Large intestine (tissue), 12 donors: ENCODE measurements around the gene VEPH1. TPM values are rescaled to one million over a fixed set of nuclear protein-coding genes. Genes with fewer than 3 reads are reported as not detected.
A peak's percentile ranks its signal among the peaks of the same experiment; 100 is the strongest.

Experiments used
- DNase-seq, 2 donors: peaks; one replicate each; pipeline versions ENCODE4 v3.0.0 to v3.0.0-alpha.2; 2013
- H3K27ac ChIP-seq: one replicate; pipeline ENCODE4 v1.5.1; 2013; ENCODE audit warnings: low read length
- H3K27me3 ChIP-seq: 2 replicates; pipeline ENCODE4 v1.6.1; 2013; ENCODE audit warnings: low read length; ENCODE audit not compliant: control insufficient read depth, insufficient read depth
- H3K36me3 ChIP-seq: 2 replicates; pipeline ENCODE4 v1.6.1; 2013; ENCODE audit warnings: low read length; ENCODE audit not compliant: control insufficient read depth, insufficient read depth
- H3K4me1 ChIP-seq: one replicate; pipeline ENCODE4 v1.6.1; 2013; ENCODE audit warnings: low read length; ENCODE audit not compliant: control insufficient read depth, insufficient read depth
- H3K4me3 ChIP-seq: one replicate; pipeline ENCODE4 v1.5.1; 2013; ENCODE audit warnings: low read length
- H3K9me3 ChIP-seq: one replicate; pipeline ENCODE4 v1.6.1; 2013; ENCODE audit warnings: mild to moderate bottlenecking, low read depth, low read length, moderate library complexity; ENCODE audit not compliant: control insufficient read depth
- WGBS: methylation state at CpG from one replicate; pipeline ENCODE4 v1.1.5; 2013; ENCODE audit warnings: low lambda C conversion rate; ENCODE audit not compliant: insufficient coverage; 5-methylcytosine and 5-hydroxymethylcytosine counted together
- long read RNA-seq, 11 donors: transcript quantifications; one replicate each; lab custom pipeline, GENCODE V29; 2026
- polyA plus RNA-seq: library from polyadenylated mRNA; unstranded; fragments of 120-200 nt; gene quantifications from one replicate; pipeline ENCODE4 v1.2.1, GENCODE V29; 2013

Gene VEPH1
- 0.63 TPM for polyA plus RNA-seq
- long read RNA-seq, donor 1: 0 reads
- long read RNA-seq, donor 2: 0 reads
- long read RNA-seq, donor 3: 0 reads
- long read RNA-seq, donor 4: 0 reads
- long read RNA-seq, donor 5: 0 reads
- long read RNA-seq, donor 6: 0 reads
- long read RNA-seq, donor 7: 0 reads
- long read RNA-seq, donor 8: 0 reads
- long read RNA-seq, donor 9: 0 reads
- long read RNA-seq, donor 10, partial matches to known transcripts: 21 of 21 reads
- long read RNA-seq, donor 10, other reads (novel, unspliced or antisense): 0 of 21 reads
- long read RNA-seq, donor 11: 0 reads

DNA sequence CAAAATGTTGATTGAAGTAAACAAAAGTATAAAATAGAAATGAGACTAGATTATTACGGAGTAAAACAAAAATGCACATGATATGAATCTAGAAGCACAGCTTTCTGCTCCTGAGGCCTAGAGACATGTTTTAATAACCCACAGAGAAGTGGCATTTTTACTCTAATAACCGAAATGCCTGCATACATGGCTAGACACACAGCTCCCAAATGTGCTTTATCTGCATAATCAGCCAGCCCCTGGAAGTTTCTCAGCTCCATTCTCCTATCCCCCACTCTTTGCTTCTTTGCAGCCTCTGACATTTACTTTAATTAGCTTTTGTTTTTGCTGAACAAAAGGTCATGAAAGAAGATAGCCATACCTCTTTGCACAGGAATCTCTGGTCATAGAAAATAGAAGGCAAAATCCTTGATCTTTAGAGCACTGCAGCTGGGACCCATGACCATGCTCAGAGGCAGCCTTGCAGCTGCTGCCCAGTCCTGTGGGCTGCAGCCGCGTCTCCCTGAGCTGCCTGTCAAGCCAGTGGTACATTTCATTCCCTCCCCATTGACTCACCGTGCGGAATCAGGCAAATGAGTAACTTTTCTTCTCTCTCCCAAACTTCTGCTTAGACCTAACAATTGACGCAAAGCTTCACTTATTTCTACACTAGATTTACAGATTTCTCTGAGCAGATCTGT lies at the start of gene VEPH1:
Gene VEPH1, minus strand, starts transcription at position 501 of the 680 bp plus-strand sequence. CDS start 8,067 bp downstream, outside the sequence.
- Histone ChIP-seq H3K4me3 (no peak within 1 kb of the TSS), H3K27me3 (peaks cover 3% of the 10 kb centered on the region), H3K4me1 (peaks cover 5% of the 10 kb centered on the region), H3K36me3 (no peaks in the 10 kb centered on the region), H3K9me3 (no peaks in the 10 kb centered on the region), H3K27ac (no peak within 1 kb of the TSS)
- WGBS: 100% methylated on average over 1 of the region's 7 CpGs
- no peak for DNase-seq

DNA sequence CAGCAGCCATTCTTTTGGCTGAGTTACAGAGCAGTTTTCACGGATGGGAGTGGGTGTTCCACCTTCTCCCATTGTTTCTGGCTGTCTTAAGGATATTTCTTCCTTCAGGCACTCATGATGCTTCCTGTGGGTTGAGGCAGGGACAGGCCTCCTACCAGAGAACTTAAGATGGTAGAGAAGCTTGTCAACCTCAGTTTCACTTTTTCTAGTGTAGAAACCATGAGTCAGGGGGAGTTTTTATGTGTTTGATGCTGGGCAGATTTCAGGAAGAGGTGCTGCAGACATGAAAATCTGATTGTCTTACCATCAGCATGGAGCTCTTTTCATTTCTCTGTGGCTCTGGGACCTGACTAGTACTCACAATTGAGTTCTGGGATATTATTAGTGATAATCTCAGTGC lies 48.7 kb upstream of the VEPH1 start:
- H3K9me3 ChIP-seq: no peaks in the 10 kb centered on the region
- no peak for DNase-seq
- no CpG with 5 or more reads among the region's 1 CpG for WGBS
- no peak overlapping the region for H3K4me3 ChIP-seq
- H3K4me1 ChIP-seq: no peaks in the 10 kb centered on the region
- no peaks in the 10 kb centered on the region for H3K36me3 ChIP-seq
- H3K27me3 ChIP-seq: no peaks in the 10 kb centered on the region
- H3K27ac ChIP-seq: no peak overlapping the region

DNA sequence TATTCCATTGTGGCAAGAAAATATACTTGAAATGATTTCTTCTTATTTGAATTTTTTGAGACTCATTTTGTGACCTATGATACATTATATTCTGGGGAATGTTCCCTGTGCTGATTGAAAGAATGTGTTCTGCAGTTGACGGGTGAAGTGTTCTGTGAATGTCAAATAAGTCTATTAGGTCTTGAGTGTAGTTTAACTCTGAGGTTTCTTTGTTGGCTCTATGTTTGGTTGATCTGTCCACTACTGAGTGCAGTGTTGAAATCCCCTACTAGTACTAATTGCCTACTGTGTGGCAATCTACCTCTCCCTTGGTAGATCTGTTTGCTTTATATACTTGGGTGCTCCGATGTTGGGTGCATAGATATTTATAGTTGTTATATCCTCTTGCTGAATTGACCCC lies 46.3 kb upstream of the VEPH1 start:
- 100% methylated on average over 1 of the region's 2 CpGs for WGBS
- no peak for DNase-seq

DNA sequence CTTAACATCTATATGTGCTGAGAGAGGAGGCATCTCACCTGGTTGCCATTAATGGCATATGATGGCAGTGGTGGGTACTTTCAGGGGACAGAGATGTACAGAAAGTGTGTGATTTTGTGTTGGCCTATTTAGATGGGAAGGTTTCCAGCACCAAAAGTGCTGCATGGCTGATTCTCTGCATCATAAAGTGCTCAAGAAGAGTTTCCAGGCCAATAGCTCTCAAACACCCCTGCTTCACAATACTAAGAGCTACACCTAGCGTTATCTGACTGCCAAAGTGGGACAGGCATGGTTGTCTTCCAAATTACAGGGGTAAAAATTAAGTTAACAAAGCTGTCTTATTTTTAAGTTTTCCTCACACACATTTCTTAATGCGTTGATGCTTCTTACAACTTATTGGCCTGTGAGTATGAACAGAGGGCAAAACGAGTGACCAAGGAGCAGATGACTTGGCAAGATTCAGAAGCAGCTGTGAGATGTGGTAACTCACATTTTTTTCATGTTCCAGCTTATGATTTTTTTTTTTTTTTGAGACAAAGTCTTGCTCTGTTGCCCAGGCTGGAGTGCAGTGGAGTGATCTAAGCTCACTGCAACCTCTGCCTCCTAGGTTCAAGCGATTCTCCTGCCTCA lies 41.4 kb upstream of the VEPH1 start:
- H3K27ac ChIP-seq: no peak overlapping the region

More for the DNA sequence above, 46.3 kb upstream of the VEPH1 start:
- Histone ChIP-seq H3K9me3 (no peaks in the 10 kb centered on the region), H3K4me3 (no peak overlapping the region), H3K27me3 (peaks cover under 1% of the 10 kb centered on the region), H3K36me3 (no peaks in the 10 kb centered on the region), H3K4me1 (no peaks in the 10 kb centered on the region), H3K27ac (no peak overlapping the region)

DNA sequence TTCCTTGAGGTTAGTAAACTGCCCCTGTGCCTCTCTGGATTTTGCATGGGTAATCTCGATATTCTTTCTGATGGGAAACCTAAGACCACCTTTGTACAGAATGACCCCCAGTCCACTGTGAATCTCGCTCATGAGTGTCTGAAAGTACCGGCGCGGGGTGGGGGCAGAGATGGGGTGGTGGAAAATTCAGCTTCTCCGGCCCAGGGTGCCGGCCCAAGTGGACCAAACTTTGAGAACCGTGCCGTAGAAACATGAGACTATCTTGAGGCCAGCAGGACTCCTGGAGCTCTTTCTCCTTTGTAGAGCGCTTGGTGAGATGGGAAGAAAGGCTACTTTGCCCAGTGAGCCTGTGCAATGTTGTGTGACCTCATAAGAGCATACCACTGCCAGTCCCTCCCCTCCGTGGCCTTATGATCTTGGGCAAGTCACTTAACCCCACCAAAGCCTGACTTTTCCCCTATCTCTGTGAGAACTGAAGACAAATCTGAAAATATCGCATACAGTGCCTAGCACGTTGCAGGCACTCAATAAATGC lies 40.4 kb upstream of the VEPH1 start:
- H3K4me1 ChIP-seq: no peaks in the 10 kb centered on the region
- no peak for DNase-seq
- H3K27me3 ChIP-seq: peaks cover 28% of the 10 kb centered on the region
- no peaks in the 10 kb centered on the region for H3K36me3 ChIP-seq
- no peak overlapping the region for H3K27ac ChIP-seq
- peak overlapping the region; percentile 36 for H3K4me3 ChIP-seq
- no CpG with 5 or more reads among the region's 13 CpGs for WGBS
- H3K9me3 ChIP-seq: peaks cover 7% of the 10 kb centered on the region

More for the DNA sequence above, 41.4 kb upstream of the VEPH1 start:
- no peaks in the 10 kb centered on the region for H3K4me1 ChIP-seq
- H3K27me3 ChIP-seq: peaks cover 24% of the 10 kb centered on the region
- WGBS: 100% methylated on average over 1 of the region's 4 CpGs
- no peak for DNase-seq
- H3K36me3 ChIP-seq: no peaks in the 10 kb centered on the region
- H3K9me3 ChIP-seq: peaks cover 7% of the 10 kb centered on the region
- H3K4me3 ChIP-seq: no peak overlapping the region

DNA sequence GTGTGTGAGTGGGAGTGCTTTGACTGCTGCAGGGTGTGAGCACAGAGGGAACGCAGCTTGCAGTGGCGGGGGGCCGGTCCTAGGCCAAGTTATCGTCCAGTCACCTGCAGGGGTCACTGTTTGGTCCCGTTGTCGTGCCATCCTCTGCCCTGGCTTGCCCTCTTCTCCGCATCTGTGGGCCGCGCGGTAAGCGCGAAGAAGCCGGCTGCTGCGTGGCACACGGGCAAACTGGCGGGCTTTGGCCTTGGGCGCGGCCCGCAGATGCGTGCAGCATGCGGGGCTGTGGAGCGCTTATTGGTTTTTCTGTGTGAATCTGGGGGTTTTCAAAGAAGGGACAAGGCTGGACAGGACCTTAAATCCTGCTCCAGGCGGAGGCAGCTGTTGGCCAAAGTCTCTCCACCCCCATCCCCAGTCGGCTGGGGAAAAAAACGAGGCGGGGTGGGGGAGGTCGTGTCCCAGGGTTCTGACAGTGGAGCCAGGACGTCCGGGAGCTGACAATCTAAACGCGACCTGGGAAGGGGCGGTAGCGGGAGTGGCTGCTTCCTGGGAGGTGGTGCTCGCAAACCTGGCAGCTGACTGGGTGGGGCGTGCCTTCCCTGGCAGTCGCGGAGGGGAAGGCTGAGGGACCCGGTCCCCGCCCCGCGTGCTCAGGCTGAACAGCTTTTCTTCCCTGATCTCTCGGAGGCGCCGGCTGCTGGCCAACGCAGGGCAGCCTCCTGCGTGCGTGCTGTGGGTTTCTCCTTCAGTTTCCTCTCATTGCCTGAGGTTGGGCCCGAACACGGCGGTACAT lies 39.7 kb upstream of the VEPH1 start:
- Histone ChIP-seq H3K4me1 (no peaks in the 10 kb centered on the region), H3K9me3 (peaks cover 7% of the 10 kb centered on the region), H3K4me3 (peak overlapping the region; percentile 36), H3K27me3 (peaks cover 29% of the 10 kb centered on the region), H3K36me3 (no peaks in the 10 kb centered on the region), H3K27ac (no peak overlapping the region)
- peak; percentile 39 to 67 for DNase-seq
- no CpG with 5 or more reads among the region's 50 CpGs for WGBS

DNA sequence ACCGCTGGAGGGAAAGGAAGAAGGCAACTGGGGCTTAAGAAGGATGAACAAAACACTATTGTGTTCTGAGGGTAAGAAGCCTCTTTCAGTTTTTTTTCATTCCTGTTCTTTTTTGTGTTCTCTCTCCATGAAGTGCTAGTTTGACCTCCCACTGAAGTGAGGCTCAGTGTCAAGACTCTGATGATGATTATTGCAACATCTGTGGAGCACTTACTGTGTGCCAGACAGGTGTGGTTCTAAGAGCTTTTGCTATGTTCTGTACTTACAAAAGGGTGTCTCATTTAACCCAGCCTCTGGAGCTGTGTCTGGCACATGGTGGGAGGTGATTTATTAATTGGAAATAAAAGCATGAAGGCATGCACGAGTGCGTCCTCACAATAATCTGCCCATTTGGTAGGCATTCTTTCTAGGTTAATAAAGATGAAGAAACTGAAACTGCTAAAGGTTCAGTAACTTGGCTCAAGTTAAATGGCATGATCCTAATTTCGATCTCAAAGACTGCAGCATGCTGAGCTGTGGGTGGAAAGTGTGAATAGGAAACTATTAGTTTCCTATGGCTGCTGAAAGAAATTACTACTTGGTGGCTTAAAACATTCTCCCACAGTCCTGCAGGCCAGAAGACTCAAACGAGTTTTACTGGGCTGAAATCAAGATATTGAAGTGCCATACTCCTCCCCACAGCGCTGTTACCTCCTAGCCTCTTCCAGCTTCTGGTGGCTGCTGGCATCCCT lies 38.5 kb upstream of the VEPH1 start:
- peaks cover 7% of the 10 kb centered on the region for H3K9me3 ChIP-seq
- 80% methylated on average over 1 of the region's 6 CpGs for WGBS

DNA sequence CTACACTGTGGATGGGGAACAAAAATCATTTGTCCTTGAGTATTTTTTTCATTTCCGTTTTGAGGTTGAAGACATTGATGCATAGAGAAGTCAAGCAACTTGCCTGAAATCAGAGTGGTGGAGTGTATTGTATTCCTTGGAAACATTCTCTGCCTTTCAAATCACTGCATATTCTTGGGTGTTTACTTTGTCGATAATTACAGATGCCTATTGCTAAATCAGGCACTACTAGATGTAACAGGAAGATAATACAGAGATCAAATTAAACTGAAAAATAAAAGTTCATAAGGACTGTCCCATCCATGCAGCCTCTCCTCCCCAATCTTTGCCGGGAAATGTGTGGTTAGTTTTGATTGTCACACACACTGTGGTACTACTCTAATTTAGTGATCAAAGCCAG lies 37.4 kb upstream of the VEPH1 start:
- peaks cover 29% of the 10 kb centered on the region for H3K27me3 ChIP-seq
- DNase-seq: no peak
- no peak overlapping the region for H3K4me3 ChIP-seq
- H3K9me3 ChIP-seq: peaks cover 7% of the 10 kb centered on the region
- WGBS: no CpG with 5 or more reads among the region's 3 CpGs
- no peaks in the 10 kb centered on the region for H3K36me3 ChIP-seq
- H3K27ac ChIP-seq: no peak overlapping the region
- no peaks in the 10 kb centered on the region for H3K4me1 ChIP-seq

More for the DNA sequence above, 38.5 kb upstream of the VEPH1 start:
- no peak overlapping the region for H3K27ac ChIP-seq
- DNase-seq: no peak
- peaks cover 29% of the 10 kb centered on the region for H3K27me3 ChIP-seq
- H3K4me3 ChIP-seq: no peak overlapping the region
- no peaks in the 10 kb centered on the region for H3K36me3 ChIP-seq
- no peaks in the 10 kb centered on the region for H3K4me1 ChIP-seq

DNA sequence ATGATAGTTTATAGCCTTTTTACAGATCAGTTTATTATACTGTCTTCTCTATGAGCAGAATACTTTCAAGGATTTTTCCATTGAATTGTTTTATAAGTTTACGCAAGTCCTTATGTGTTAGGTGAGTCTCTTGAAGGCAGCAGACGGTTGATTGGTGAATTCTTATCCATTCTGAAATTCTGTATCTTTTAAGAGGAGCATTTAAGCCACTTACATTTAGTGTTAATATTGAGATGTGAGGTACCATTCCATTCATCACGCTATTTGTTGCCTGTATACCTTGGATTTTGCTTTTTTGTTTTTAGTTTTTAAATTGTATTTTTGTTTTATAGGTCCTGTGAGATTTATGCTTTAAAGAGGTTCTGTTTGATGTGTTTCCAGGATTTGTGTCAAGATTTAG lies 32.5 kb upstream of the VEPH1 start:
- H3K9me3 ChIP-seq: no peaks in the 10 kb centered on the region
- H3K27ac ChIP-seq: no peak overlapping the region
- no peaks in the 10 kb centered on the region for H3K4me1 ChIP-seq
- no peak for DNase-seq
- 100% methylated on average over 1 of the region's 3 CpGs for WGBS
- peaks cover 5% of the 10 kb centered on the region for H3K27me3 ChIP-seq
- no peaks in the 10 kb centered on the region for H3K36me3 ChIP-seq
- H3K4me3 ChIP-seq: no peak overlapping the region
